Ishikawa (cell line): ENCODE data around the gene RAD9B.

Experiments used
- CEBPB ChIP-seq: IDR thresholded peaks from 2 replicates; pipeline ENCODE4 v1.6.1; 2012
- CREB1 ChIP-seq: IDR thresholded peaks from 2 replicates; pipeline ENCODE4 v1.6.1; 2012; ENCODE audit warnings: low read depth
- EGR1 ChIP-seq: IDR thresholded peaks from 2 replicates; pipeline ENCODE4 v1.6.1; 2012
- EP300 ChIP-seq: IDR thresholded peaks from 2 replicates; pipeline ENCODE4 v1.6.1; 2012; ENCODE audit warnings: borderline replicate concordance
- NFIC ChIP-seq: IDR thresholded peaks from 2 replicates; pipeline ENCODE4 v1.6.1; 2012
- TAF1 ChIP-seq: IDR thresholded peaks from 2 replicates; pipeline ENCODE4 v1.6.1; 2012; ENCODE audit warnings: low read depth, mild to moderate bottlenecking
- YY1 ChIP-seq: IDR thresholded peaks from 2 replicates; pipeline ENCODE4 v1.6.1; 2012; ENCODE audit warnings: low read depth
- ZBTB7A ChIP-seq: IDR thresholded peaks from 2 replicates; pipeline ENCODE4 v1.6.1; 2012; ENCODE audit warnings: low read depth
- TF ChIP-seq, protein P1 (sequence below): IDR thresholded peaks from 2 replicates; pipeline ENCODE4 v1.6.1; 2012
- TF ChIP-seq, protein P2 (sequence below): IDR thresholded peaks from 2 replicates; pipeline ENCODE4 v1.6.1; 2012; ENCODE audit warnings: low read depth, mild to moderate bottlenecking
- TF ChIP-seq, protein P3 (sequence below): IDR thresholded peaks from 2 replicates; pipeline ENCODE4 v1.6.1; 2012

DNA sequence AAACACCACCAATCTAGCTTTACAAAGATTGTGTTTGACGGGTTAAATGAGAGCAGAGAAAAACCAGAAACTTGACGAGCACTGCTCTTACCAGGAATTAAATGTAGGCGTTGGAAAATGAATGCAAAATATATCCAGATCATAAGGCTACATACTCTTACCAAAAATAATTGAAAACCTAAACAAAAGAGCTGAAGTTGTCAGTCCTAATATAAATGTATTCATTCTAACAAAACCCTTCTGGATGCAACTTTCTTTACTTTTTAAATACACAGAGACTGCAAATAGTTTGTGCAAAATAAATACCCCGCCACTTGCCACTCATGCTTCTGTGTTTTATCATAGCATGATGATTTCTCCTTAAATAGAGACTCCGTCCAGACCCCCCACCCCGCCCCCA lies 32.7 kb downstream of the RAD9B start:
- TF ChIP-seq EP300 (no peak), CREB1 (no peak), CEBPB (no peak), YY1 (no peak), EGR1 (no peak), TAF1 (no peak), ZBTB7A (no peak), NFIC (no peak)
- TF ChIP-seq, protein P1, sequence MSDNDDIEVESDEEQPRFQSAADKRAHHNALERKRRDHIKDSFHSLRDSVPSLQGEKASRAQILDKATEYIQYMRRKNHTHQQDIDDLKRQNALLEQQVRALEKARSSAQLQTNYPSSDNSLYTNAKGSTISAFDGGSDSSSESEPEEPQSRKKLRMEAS = no peak
- TF ChIP-seq, protein P2, sequence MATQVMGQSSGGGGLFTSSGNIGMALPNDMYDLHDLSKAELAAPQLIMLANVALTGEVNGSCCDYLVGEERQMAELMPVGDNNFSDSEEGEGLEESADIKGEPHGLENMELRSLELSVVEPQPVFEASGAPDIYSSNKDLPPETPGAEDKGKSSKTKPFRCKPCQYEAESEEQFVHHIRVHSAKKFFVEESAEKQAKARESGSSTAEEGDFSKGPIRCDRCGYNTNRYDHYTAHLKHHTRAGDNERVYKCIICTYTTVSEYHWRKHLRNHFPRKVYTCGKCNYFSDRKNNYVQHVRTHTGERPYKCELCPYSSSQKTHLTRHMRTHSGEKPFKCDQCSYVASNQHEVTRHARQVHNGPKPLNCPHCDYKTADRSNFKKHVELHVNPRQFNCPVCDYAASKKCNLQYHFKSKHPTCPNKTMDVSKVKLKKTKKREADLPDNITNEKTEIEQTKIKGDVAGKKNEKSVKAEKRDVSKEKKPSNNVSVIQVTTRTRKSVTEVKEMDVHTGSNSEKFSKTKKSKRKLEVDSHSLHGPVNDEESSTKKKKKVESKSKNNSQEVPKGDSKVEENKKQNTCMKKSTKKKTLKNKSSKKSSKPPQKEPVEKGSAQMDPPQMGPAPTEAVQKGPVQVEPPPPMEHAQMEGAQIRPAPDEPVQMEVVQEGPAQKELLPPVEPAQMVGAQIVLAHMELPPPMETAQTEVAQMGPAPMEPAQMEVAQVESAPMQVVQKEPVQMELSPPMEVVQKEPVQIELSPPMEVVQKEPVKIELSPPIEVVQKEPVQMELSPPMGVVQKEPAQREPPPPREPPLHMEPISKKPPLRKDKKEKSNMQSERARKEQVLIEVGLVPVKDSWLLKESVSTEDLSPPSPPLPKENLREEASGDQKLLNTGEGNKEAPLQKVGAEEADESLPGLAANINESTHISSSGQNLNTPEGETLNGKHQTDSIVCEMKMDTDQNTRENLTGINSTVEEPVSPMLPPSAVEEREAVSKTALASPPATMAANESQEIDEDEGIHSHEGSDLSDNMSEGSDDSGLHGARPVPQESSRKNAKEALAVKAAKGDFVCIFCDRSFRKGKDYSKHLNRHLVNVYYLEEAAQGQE = no peak
- TF ChIP-seq, protein P3, sequence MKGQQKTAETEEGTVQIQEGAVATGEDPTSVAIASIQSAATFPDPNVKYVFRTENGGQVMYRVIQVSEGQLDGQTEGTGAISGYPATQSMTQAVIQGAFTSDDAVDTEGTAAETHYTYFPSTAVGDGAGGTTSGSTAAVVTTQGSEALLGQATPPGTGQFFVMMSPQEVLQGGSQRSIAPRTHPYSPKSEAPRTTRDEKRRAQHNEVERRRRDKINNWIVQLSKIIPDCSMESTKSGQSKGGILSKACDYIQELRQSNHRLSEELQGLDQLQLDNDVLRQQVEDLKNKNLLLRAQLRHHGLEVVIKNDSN = no peak
